ENCODE measurements around the gene FABP1.

The FABP1 gene

GRCh38 chr2:88122141-88122884 lies 5.5 kb downstream of the FABP1 start:
- TF ChIP-seq ZFX (IDR thresholded peaks at IDR 0.05; ENCODE audit: borderline replicate concordance) (no peak), CTCF (IDR thresholded peaks at IDR 0.05) (no peak)
- no peak overlapping the region for H3K27ac ChIP-seq

- no peak for TF ChIP-seq CTCF (IDR thresholded peaks at IDR 0.05)
- TF ChIP-seq ZFX (IDR thresholded peaks at IDR 0.05; ENCODE audit: borderline replicate concordance) = no peak
- H3K27ac ChIP-seq = no peak overlapping the region
These were observed 6.2 kb downstream of the FABP1 start for GRCh38 chr2:88121678-88122077.

- H3K27ac ChIP-seq = no peak overlapping the region
These were observed 9.9 kb downstream of the FABP1 start for GRCh38 chr2:88117973-88118372.

GRCh38 chr2:88116669-88117432 lies 11.0 kb downstream of the FABP1 start:
- no peak for TF ChIP-seq ZFX (IDR thresholded peaks at IDR 0.05; ENCODE audit: borderline replicate concordance)
- TF ChIP-seq CTCF (IDR thresholded peaks at IDR 0.05) = no peak
- H3K27ac ChIP-seq = no peak overlapping the region

More at GRCh38 chr2:88117973-88118372, 9.9 kb downstream of the FABP1 start:
- TF ChIP-seq CTCF (IDR thresholded peaks at IDR 0.05) (no peak), ZFX (IDR thresholded peaks at IDR 0.05; ENCODE audit: borderline replicate concordance) (no peak)

GRCh38 chr2:88115825-88116518 lies 11.9 kb downstream of the FABP1 start:
- no peak overlapping the region for H3K27ac ChIP-seq
- no peak for TF ChIP-seq CTCF (IDR thresholded peaks at IDR 0.05)
- TF ChIP-seq ZFX (IDR thresholded peaks at IDR 0.05; ENCODE audit: borderline replicate concordance) = no peak

- TF ChIP-seq CTCF (IDR thresholded peaks at IDR 0.05) (no peak), ZFX (IDR thresholded peaks at IDR 0.05; ENCODE audit: borderline replicate concordance) (no peak)
- no peak overlapping the region for H3K27ac ChIP-seq
These were observed 13.0 kb downstream of the FABP1 start for GRCh38 chr2:88114889-88115288.

All from 22Rv1 (cell line).